ENCODE data around the gene ANKRD24. TPM values are rescaled to one million over a fixed set of nuclear protein-coding genes. Genes with fewer than 3 reads are reported as not detected.

Gene ANKRD24
- total RNA-seq, 2 donors from 2014 or later, result 3.6 to 12.0 TPM

- Histone ChIP-seq H3K9me3 (no peaks in the 10 kb centered on the region), H3K4me3 (no peak overlapping the region), H3K27me3 (replicated peaks; ENCODE audit: insufficient read depth) (no peaks in the 10 kb centered on the region), H3K36me3 (peaks cover 7 to 12% of the 10 kb centered on the region in 2 donors), H3K4me1 (replicated peaks) (no peaks in the 10 kb centered on the region), H3K27ac (no peak overlapping the region)
- TF ChIP-seq POLR2A (IDR thresholded peaks at IDR 0.05), result no peak
- no peak for TF ChIP-seq CTCF (IDR thresholded peaks at IDR 0.05)
- TF ChIP-seq POLR2AphosphoS5 (IDR thresholded peaks at IDR 0.05), result no peak
- intact Hi-C loops (cut with DNase I), result loop anchor here (10.0 kb wide), 2 partner anchors 144 to 264 kb away; partner anchors contain the start of genes CHAF1A and SH3GL1
- WGBS, result 95% methylated on average over 11 of the region's 11 CpGs
- DNase-seq (ENCODE audit: low spot score), result no peak
Observed at GRCh38 chr19:4260613-4261191, 78.2 kb downstream of the ANKRD24 start.

GRCh38 chr19:4264812-4265211 is 82.3 kb downstream of the ANKRD24 start:
- WGBS, result 68% methylated on average over 4 of the region's 4 CpGs
- Histone ChIP-seq H3K9me3 (no peaks in the 10 kb centered on the region), H3K27ac (no peak overlapping the region), H3K4me3 (no peak overlapping the region), H3K36me3 (peaks cover 0 to 7% of the 10 kb centered on the region in 2 donors), H3K27me3 (replicated peaks; ENCODE audit: insufficient read depth) (no peaks in the 10 kb centered on the region), H3K4me1 (replicated peaks) (no peaks in the 10 kb centered on the region)
- intact Hi-C loops (cut with DNase I), result loop anchor here (5.0 to 10.0 kb wide), 3 partner anchors 87 to 260 kb away; partner anchors contain the start of genes CHAF1A and SH3GL1
- TF ChIP-seq POLR2A (IDR thresholded peaks at IDR 0.05) (no peak), CTCF (IDR thresholded peaks at IDR 0.05) (no peak), POLR2AphosphoS5 (IDR thresholded peaks at IDR 0.05) (no peak)
- no peak for DNase-seq (ENCODE audit: low spot score)

- WGBS, result 93% methylated on average over 18 of the region's 18 CpGs
- Histone ChIP-seq H3K36me3 (peaks cover 0 to 7% of the 10 kb centered on the region in 2 donors), H3K27ac (no peak overlapping the region)
Observed at GRCh38 chr19:4266253-4267000, 83.9 kb downstream of the ANKRD24 start.

GRCh38 chr19:4267101-4267900 is 84.8 kb downstream of the ANKRD24 start:
- intact Hi-C loops (cut with DNase I), result loop anchor here (5.0 to 10.0 kb wide), 3 partner anchors 85 to 258 kb away; partner anchors contain the start of genes CHAF1A and SH3GL1
- peaks cover 0 to 7% of the 10 kb centered on the region in 2 donors for H3K36me3 ChIP-seq
- DNase-seq (ENCODE audit: low spot score), result peak; percentile 29

More at GRCh38 chr19:4266253-4267000, 83.9 kb downstream of the ANKRD24 start:
- no peak for TF ChIP-seq POLR2A (IDR thresholded peaks at IDR 0.05)
- no peak for TF ChIP-seq POLR2AphosphoS5 (IDR thresholded peaks at IDR 0.05)
- no peak for TF ChIP-seq CTCF (IDR thresholded peaks at IDR 0.05)
- Histone ChIP-seq H3K4me1 (replicated peaks) (no peaks in the 10 kb centered on the region), H3K4me3 (no peak overlapping the region), H3K27me3 (replicated peaks; ENCODE audit: insufficient read depth) (no peaks in the 10 kb centered on the region), H3K9me3 (no peaks in the 10 kb centered on the region)
- intact Hi-C loops (cut with DNase I), result loop anchor here (5.0 to 10.0 kb wide), 3 partner anchors 86 to 258 kb away; partner anchors contain the start of genes CHAF1A and SH3GL1
- no peak for DNase-seq (ENCODE audit: low spot score)

More at GRCh38 chr19:4267101-4267900, 84.8 kb downstream of the ANKRD24 start:
- Histone ChIP-seq H3K4me3 (no peak overlapping the region), H3K9me3 (no peaks in the 10 kb centered on the region), H3K4me1 (replicated peaks) (no peaks in the 10 kb centered on the region), H3K27me3 (replicated peaks; ENCODE audit: insufficient read depth) (no peaks in the 10 kb centered on the region), H3K27ac (peak overlapping the region in 1 of 2 donors; percentile 58)
- WGBS, result 41% methylated on average over 21 of the region's 21 CpGs
- TF ChIP-seq CTCF (IDR thresholded peaks at IDR 0.05), result peak; percentile 71 to 75 (median 74)
- TF ChIP-seq POLR2A (IDR thresholded peaks at IDR 0.05), result no peak
